Caco-2 (cell line): ENCODE data around the gene KRT83. TPM values are rescaled to one million over a fixed set of nuclear protein-coding genes. Genes with fewer than 3 reads are reported as not detected.
"Not testable (repeated sequence)": the region's sequence is repeated elsewhere in the genome, so short reads cannot be mapped to it uniquely, and the experiment has no call there.

Source experiments
- BruUV-seq: library from RNA; stranded (reverse); fragments of 400-500 nt; replicated peaks from 2 replicates; lab custom pipeline; 2021; lab: Mats Ljungman, UMichigan
- CTCF ChIA-PET: fragments of 300-600 bp; sonication (Branson Sonifier 250); formaldehyde crosslinking; loops from one replicate; lab custom pipeline; 2022; ENCODE audit warnings: antibody characterized with exemption; lab: Charles Lee
- POLR2A ChIA-PET: fragments of 300-600 bp; sonication (Branson Sonifier 250); formaldehyde crosslinking; loops from one replicate; lab custom pipeline; 2022; ENCODE audit warnings: antibody characterized with exemption; lab: Charles Lee
- DNase-seq, 2 experiments: peaks; one replicate each; pipeline versions ENCODE4 v3.0.0 to v3.0.0-alpha.2; 2020 to 2022
- H3K27me3 ChIP-seq: replicated peaks from 2 replicates; pipeline ENCODE4 v1.6.0; 2011; ENCODE audit warnings: low read length; ENCODE audit not compliant: control insufficient read depth, insufficient read depth
- H3K36me3 ChIP-seq: 2 replicates; pipeline ENCODE4 v1.5.1; 2011; ENCODE audit warnings: low read length; ENCODE audit not compliant: control insufficient read depth, insufficient read depth
- H3K4me1 ChIP-seq: fragments of 250-450 bp; sonication (Bioruptor Pico); 2 replicates; pipeline ENCODE4 v1.5.1; 2020; ENCODE audit warnings: mild to moderate bottlenecking
- H3K4me3 ChIP-seq: 2 replicates; pipeline ENCODE4 v1.5.1; 2011; ENCODE audit warnings: low read depth, mild to moderate bottlenecking, control low read depth, low read length
- H3K9me3 ChIP-seq: fragments of 250-450 bp; sonication (Bioruptor Pico); 2 replicates; pipeline ENCODE4 v1.5.1; 2020; ENCODE audit warnings: mild to moderate bottlenecking, moderate library complexity
- H3K27ac Mint-ChIP-seq: one replicate; pipeline ENCODE4 v1.8.0; 2022; ENCODE audit warnings: mixed read lengths; ENCODE audit not compliant: unreplicated experiment
- H3K27me3 Mint-ChIP-seq: one replicate; pipeline ENCODE4 v1.8.0; 2022; ENCODE audit warnings: mixed read lengths; ENCODE audit not compliant: insufficient read depth, unreplicated experiment
- H3K36me3 Mint-ChIP-seq: one replicate; pipeline ENCODE4 v1.8.0; 2022; ENCODE audit warnings: mild to moderate bottlenecking, mixed read lengths; ENCODE audit not compliant: insufficient read depth, unreplicated experiment
- H3K4me1 Mint-ChIP-seq: one replicate; pipeline ENCODE4 v1.8.0; 2022; ENCODE audit warnings: low read depth, mixed read lengths; ENCODE audit not compliant: unreplicated experiment
- H3K4me3 Mint-ChIP-seq: one replicate; pipeline ENCODE4 v1.8.0; 2022; ENCODE audit warnings: mild to moderate bottlenecking, moderate library complexity, mixed read lengths; ENCODE audit not compliant: unreplicated experiment
- H3K9me3 Mint-ChIP-seq: one replicate; pipeline ENCODE4 v1.8.0; 2022; ENCODE audit warnings: mixed read lengths; ENCODE audit not compliant: unreplicated experiment
- CTCF ChIP-seq, 2 experiments: fragments of 200-600 bp in 1 of 2; IDR thresholded peaks; 1 replicate in 1 of 2; 2 replicates in 1 of 2; pipeline versions ENCODE4 v1.5.1 to v1.8.0; 2011 to 2022; ENCODE audit warnings: antibody characterized with exemption in 1 of 2, control low read depth in 1 of 2, inconsistent platforms in 1 of 2, low read depth in 1 of 2, low read length in 1 of 2, mild to moderate bottlenecking in 1 of 2, moderate library complexity in 1 of 2; ENCODE audit not compliant: insufficient read depth in 1 of 2, severe bottlenecking in 1 of 2, unreplicated experiment in 1 of 2
- intact Hi-C: fragments of 100-400 bp; cut with micrococcal nuclease; formaldehyde crosslinking; loops from one replicate; pipeline ENCODE4 v1.10.0; 2022; ENCODE audit not compliant: unreplicated experiment
- total RNA-seq: library from RNA; stranded (reverse); gene quantifications from 2 replicates; pipeline ENCODE4 v1.2.3, GENCODE V29; 2022

KRT83 gene
- total RNA-seq, 1 experiment from 2014 or later: not detected

GRCh38 chr12:52315721-52316120 lies 5.5 kb downstream of the KRT83 start:
- intact Hi-C loops, H3K4me1 ChIP-seq, H3K36me3 ChIP-seq, BruUV-seq, H3K4me3 ChIP-seq, POLR2A ChIA-PET, H3K4me3 Mint-ChIP-seq, H3K9me3 Mint-ChIP-seq, H3K27me3 Mint-ChIP-seq, H3K36me3 Mint-ChIP-seq, H3K27ac Mint-ChIP-seq, H3K27me3 ChIP-seq, H3K9me3 ChIP-seq, CTCF ChIA-PET: not testable (repeated sequence)
- peak in 1 of 2 experiments; percentile 43 for DNase-seq
- TF ChIP-seq CTCF (IDR thresholded peaks at IDR 0.05; ENCODE audit: insufficient read depth in 1 of 2, low read depth in 1 of 2, low read length in 1 of 2, severe bottlenecking in 1 of 2, unreplicated experiment in 1 of 2): peak in 1 of 2 experiments; percentile 23
- peaks cover 13% of the 10 kb centered on the region for H3K4me1 Mint-ChIP-seq

GRCh38 chr12:52314511-52314910 lies 6.7 kb downstream of the KRT83 start:
- intact Hi-C loops: no loop called here
- no peak for DNase-seq
- ChIA-PET POLR2A (no interaction called here), CTCF (no interaction called here)
- no peaks in the 10 kb centered on the region for H3K27me3 ChIP-seq
- no peaks in the 10 kb centered on the region for H3K36me3 ChIP-seq
- TF ChIP-seq CTCF (IDR thresholded peaks at IDR 0.05; ENCODE audit: insufficient read depth in 1 of 2, low read depth in 1 of 2, low read length in 1 of 2, severe bottlenecking in 1 of 2, unreplicated experiment in 1 of 2): no peak
- no peaks in the 10 kb centered on the region for H3K9me3 ChIP-seq
- Mint-ChIP-seq H3K9me3 (no peaks in the 10 kb centered on the region), H3K4me3 (no peak overlapping the region), H3K27me3 (no peaks in the 10 kb centered on the region), H3K27ac (no peak overlapping the region), H3K36me3 (no peaks in the 10 kb centered on the region), H3K4me1 (peaks cover 13% of the 10 kb centered on the region)
- H3K4me1 ChIP-seq: no peaks in the 10 kb centered on the region
- BruUV-seq: no TSS peak
- H3K4me3 ChIP-seq: no peak overlapping the region

- no peaks in the 10 kb centered on the region for H3K9me3 ChIP-seq
- H3K27ac Mint-ChIP-seq: no peak overlapping the region
- TF ChIP-seq CTCF (IDR thresholded peaks at IDR 0.05; ENCODE audit: insufficient read depth in 1 of 2, low read depth in 1 of 2, low read length in 1 of 2, severe bottlenecking in 1 of 2, unreplicated experiment in 1 of 2): no peak
- no peaks in the 10 kb centered on the region for H3K27me3 Mint-ChIP-seq
- no peaks in the 10 kb centered on the region for H3K9me3 Mint-ChIP-seq
- intact Hi-C loops: no loop called here
- CTCF ChIA-PET: no interaction called here
- POLR2A ChIA-PET: no interaction called here
- no peaks in the 10 kb centered on the region for H3K27me3 ChIP-seq
- peaks cover 13% of the 10 kb centered on the region for H3K4me1 Mint-ChIP-seq
- no TSS peak for BruUV-seq
- H3K4me1 ChIP-seq: 0 out of 2 replicates have a peak, but pooled peaks cover 2% of the 10 kb centered on the region
- H3K4me3 Mint-ChIP-seq: no peak overlapping the region
- no peaks in the 10 kb centered on the region for H3K36me3 ChIP-seq
- no peak overlapping the region for H3K4me3 ChIP-seq
- H3K36me3 Mint-ChIP-seq: no peaks in the 10 kb centered on the region
- no peak for DNase-seq
Observed at GRCh38 chr12:52313926-52314325, 7.3 kb downstream of the KRT83 start.
